Neural cell (in vitro differentiated cells): Measurements from ENCODE around the gene CHD8. TPM values are rescaled to one million over a fixed set of nuclear protein-coding genes. Genes with fewer than 3 reads are reported as not detected.

ENCODE experiments used
- H2AFZ ChIP-seq: fragments of 200-600, 300-800 bp; sonication (generic), shearing (Covaris generic); 2 replicates; pipeline ENCODE4 v1.6.0; 2014; ENCODE audit warnings: low read depth, mild to moderate bottlenecking, antibody characterized with exemption, low read length, moderate library complexity
- H3F3A ChIP-seq: fragments of 200-600 bp; shearing (Covaris generic); 2 replicates; pipeline ENCODE4 v1.6.1; 2016; ENCODE audit warnings: mild to moderate bottlenecking, moderate library complexity, mixed read lengths, antibody characterized with exemption, low read length; ENCODE audit not compliant: insufficient read depth, poor library complexity, severe bottlenecking
- H3K27ac ChIP-seq: fragments of 200-600, 300-800 bp; sonication (generic), shearing (Covaris generic); 2 replicates; pipeline ENCODE4 v1.5.1; 2014; ENCODE audit warnings: mild to moderate bottlenecking, low read length, moderate library complexity
- H3K27me3 ChIP-seq: fragments of 300-800, 200-600 bp; sonication (generic), shearing (Covaris generic); 2 replicates; pipeline ENCODE4 v1.6.0; 2014; ENCODE audit warnings: mild to moderate bottlenecking, low read depth, low read length, moderate library complexity; ENCODE audit not compliant: insufficient read depth
- H3K36me3 ChIP-seq: fragments of 300-800, 200-600 bp; sonication (generic), shearing (Covaris generic); 2 replicates; pipeline ENCODE4 v1.5.1; 2014; ENCODE audit warnings: mild to moderate bottlenecking, antibody characterized with exemption, low read length, moderate library complexity; ENCODE audit not compliant: insufficient read depth
- H3K4me2 ChIP-seq: fragments of 300-800, 200-600 bp; sonication (generic), shearing (Covaris generic); 2 replicates; pipeline ENCODE4 v1.6.0; 2014; ENCODE audit warnings: mild to moderate bottlenecking, low read length
- H3K4me3 ChIP-seq: fragments of 300-800, 200-600 bp; sonication (generic), shearing (Covaris generic); 2 replicates; pipeline ENCODE4 v1.5.1; 2014; ENCODE audit warnings: mild to moderate bottlenecking, low read length, moderate library complexity
- H3K79me2 ChIP-seq: fragments of 200-600 bp; shearing (Covaris generic); replicated peaks from 2 replicates; pipeline ENCODE4 v1.6.0; 2014; ENCODE audit warnings: mild to moderate bottlenecking, low read length, moderate library complexity; ENCODE audit not compliant: insufficient read depth
- H3K9ac ChIP-seq: fragments of 300-800, 200-600 bp; sonication (generic), shearing (Covaris generic); 2 replicates; pipeline ENCODE4 v1.6.1; 2016; ENCODE audit warnings: mild to moderate bottlenecking, low read length, mixed read lengths
- H3K9me2 ChIP-seq: fragments of 200-600 bp; shearing (Covaris generic); 2 replicates; pipeline ENCODE4 v1.6.1; 2016; ENCODE audit warnings: mild to moderate bottlenecking, low read length, mixed read lengths; ENCODE audit not compliant: insufficient read depth
- H3K9me3 ChIP-seq: fragments of 200-600, 300-800 bp; sonication (generic), shearing (Covaris generic); 2 replicates; pipeline ENCODE4 v1.6.1; 2016; ENCODE audit warnings: mild to moderate bottlenecking, mixed run types, low read length, moderate library complexity, mixed read lengths
- H4K20me1 ChIP-seq: fragments of 200-600 bp; shearing (Covaris generic); 2 replicates; pipeline ENCODE4 v1.6.1; 2016; ENCODE audit warnings: mild to moderate bottlenecking, mixed run types; ENCODE audit not compliant: insufficient read depth
- EP300 ChIP-seq: fragments of 450-650 bp; conservative IDR thresholded peaks from 2 replicates; pipeline ENCODE4 v1.6.1; 2014; ENCODE audit warnings: antibody characterized with exemption, mild to moderate bottlenecking, moderate library complexity; ENCODE audit not compliant: poor library complexity, severe bottlenecking
- EZH2 ChIP-seq: fragments of 200-600, 300-800 bp; shearing (Covaris generic), sonication (generic); IDR thresholded peaks from 2 replicates; pipeline ENCODE4 v1.6.1; 2014; ENCODE audit warnings: antibody characterized with exemption, low read length, borderline replicate concordance, mild to moderate bottlenecking; ENCODE audit not compliant: insufficient read depth, poor library complexity, severe bottlenecking
- MXI1 ChIP-seq: fragments of 450-650 bp; conservative IDR thresholded peaks from 2 replicates; pipeline ENCODE4 v1.6.1; 2014; ENCODE audit warnings: antibody characterized with exemption, mild to moderate bottlenecking; ENCODE audit not compliant: poor library complexity, severe bottlenecking
- POLR2AphosphoS5 ChIP-seq: IDR thresholded peaks from 2 replicates; pipeline ENCODE4 v1.6.1; 2012
- RAD21 ChIP-seq: fragments of 450-650 bp; conservative IDR thresholded peaks from 2 replicates; pipeline ENCODE4 v1.6.1; 2014; ENCODE audit warnings: antibody characterized with exemption, mild to moderate bottlenecking, moderate library complexity
- SMC3 ChIP-seq: fragments of 450-650 bp; conservative IDR thresholded peaks from 2 replicates; pipeline ENCODE4 v1.6.1; 2014; ENCODE audit warnings: antibody characterized with exemption, mild to moderate bottlenecking, moderate library complexity; ENCODE audit not compliant: poor library complexity
- TAF1 ChIP-seq: IDR thresholded peaks from 2 replicates; pipeline ENCODE4 v1.6.1; 2012; ENCODE audit warnings: low read depth
- polyA plus RNA-seq: library from polyadenylated mRNA; depleted of rRNA; stranded (reverse); fragments of >200 nt; gene quantifications from 2 replicates; pipeline ENCODE4 v1.2.3, GENCODE V29; 2014
- TF ChIP-seq, protein P1 (sequence below): fragments of 450-650 bp; IDR thresholded peaks from 2 replicates; pipeline ENCODE4 v1.5.1; 2014; ENCODE audit warnings: antibody characterized with exemption, mild to moderate bottlenecking, moderate library complexity; ENCODE audit not compliant: poor library complexity, severe bottlenecking
- TF ChIP-seq, protein P2 (sequence below): IDR thresholded peaks from 2 replicates; pipeline ENCODE4 v1.6.1; 2012; ENCODE audit warnings: borderline replicate concordance

Gene CHD8
- polyA plus RNA-seq, 1 donor from 2014 or later = 44.1 TPM

DNA sequence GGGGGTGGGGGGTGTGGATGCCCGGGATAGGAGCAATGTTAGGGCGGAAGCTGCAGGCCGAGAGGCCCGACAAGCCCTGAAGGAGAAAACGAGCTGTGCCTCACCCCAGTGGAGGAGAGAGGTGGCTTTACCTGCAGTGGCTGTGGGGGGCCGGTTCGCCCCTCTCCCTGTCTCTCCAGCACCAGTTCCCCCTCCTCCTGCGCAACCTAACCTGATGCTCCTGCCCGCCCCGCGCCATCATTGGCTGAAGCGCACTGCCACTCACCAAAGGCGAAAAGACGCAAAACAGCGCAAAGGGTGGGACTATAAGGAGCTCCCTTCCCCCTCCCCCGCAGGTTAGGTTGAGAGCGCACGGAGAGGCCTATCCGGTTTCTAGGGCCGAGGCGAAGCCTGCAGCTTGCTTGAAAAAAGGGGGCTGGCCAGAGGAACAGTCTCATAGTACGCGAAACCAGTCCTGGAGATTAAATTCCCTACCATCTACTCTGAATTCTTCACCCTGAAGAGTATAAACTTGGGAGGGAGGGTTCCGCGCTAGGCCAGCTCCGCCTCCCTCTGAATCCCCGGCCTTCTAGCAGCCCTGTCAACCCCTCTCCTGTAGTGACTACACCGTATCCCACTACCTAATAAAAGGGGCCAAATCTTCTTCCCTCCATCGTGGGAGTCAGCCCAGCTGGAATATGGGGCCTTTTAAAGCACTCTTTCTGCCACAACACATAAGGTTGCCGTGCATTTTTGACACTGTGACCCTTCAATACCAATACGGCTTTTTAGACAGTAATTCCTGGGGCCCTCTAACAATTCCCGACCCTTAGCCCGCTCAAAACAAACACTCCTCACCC is 18.6 kb downstream of the CHD8 start:
- Histone ChIP-seq H3K27me3 (no peaks in the 10 kb centered on the region), H3K79me2 (peaks cover 74% of the 10 kb centered on the region), H3K4me3 (peak overlapping the region; percentile 74), H3F3A (no peaks in the 10 kb centered on the region), H3K9ac (peak overlapping the region; percentile 85), H4K20me1 (no peaks in the 10 kb centered on the region), H3K9me3 (no peaks in the 10 kb centered on the region), H3K36me3 (peaks cover 5% of the 10 kb centered on the region), H2AFZ (peak overlapping the region; percentile 96), H3K9me2 (no peaks in the 10 kb centered on the region), H3K4me2 (peak overlapping the region; percentile 56), H3K27ac (peak overlapping the region; percentile 91)
- TF ChIP-seq RAD21 (no peak), TAF1 (peak; percentile 40), SMC3 (peak; percentile 40), EZH2 (no peak), EP300 (peak; percentile 62), POLR2AphosphoS5 (peak; percentile 85), MXI1 (peak; percentile 49)
- TF ChIP-seq, protein P1, sequence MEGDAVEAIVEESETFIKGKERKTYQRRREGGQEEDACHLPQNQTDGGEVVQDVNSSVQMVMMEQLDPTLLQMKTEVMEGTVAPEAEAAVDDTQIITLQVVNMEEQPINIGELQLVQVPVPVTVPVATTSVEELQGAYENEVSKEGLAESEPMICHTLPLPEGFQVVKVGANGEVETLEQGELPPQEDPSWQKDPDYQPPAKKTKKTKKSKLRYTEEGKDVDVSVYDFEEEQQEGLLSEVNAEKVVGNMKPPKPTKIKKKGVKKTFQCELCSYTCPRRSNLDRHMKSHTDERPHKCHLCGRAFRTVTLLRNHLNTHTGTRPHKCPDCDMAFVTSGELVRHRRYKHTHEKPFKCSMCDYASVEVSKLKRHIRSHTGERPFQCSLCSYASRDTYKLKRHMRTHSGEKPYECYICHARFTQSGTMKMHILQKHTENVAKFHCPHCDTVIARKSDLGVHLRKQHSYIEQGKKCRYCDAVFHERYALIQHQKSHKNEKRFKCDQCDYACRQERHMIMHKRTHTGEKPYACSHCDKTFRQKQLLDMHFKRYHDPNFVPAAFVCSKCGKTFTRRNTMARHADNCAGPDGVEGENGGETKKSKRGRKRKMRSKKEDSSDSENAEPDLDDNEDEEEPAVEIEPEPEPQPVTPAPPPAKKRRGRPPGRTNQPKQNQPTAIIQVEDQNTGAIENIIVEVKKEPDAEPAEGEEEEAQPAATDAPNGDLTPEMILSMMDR = peak; percentile 28
- TF ChIP-seq, protein P2, sequence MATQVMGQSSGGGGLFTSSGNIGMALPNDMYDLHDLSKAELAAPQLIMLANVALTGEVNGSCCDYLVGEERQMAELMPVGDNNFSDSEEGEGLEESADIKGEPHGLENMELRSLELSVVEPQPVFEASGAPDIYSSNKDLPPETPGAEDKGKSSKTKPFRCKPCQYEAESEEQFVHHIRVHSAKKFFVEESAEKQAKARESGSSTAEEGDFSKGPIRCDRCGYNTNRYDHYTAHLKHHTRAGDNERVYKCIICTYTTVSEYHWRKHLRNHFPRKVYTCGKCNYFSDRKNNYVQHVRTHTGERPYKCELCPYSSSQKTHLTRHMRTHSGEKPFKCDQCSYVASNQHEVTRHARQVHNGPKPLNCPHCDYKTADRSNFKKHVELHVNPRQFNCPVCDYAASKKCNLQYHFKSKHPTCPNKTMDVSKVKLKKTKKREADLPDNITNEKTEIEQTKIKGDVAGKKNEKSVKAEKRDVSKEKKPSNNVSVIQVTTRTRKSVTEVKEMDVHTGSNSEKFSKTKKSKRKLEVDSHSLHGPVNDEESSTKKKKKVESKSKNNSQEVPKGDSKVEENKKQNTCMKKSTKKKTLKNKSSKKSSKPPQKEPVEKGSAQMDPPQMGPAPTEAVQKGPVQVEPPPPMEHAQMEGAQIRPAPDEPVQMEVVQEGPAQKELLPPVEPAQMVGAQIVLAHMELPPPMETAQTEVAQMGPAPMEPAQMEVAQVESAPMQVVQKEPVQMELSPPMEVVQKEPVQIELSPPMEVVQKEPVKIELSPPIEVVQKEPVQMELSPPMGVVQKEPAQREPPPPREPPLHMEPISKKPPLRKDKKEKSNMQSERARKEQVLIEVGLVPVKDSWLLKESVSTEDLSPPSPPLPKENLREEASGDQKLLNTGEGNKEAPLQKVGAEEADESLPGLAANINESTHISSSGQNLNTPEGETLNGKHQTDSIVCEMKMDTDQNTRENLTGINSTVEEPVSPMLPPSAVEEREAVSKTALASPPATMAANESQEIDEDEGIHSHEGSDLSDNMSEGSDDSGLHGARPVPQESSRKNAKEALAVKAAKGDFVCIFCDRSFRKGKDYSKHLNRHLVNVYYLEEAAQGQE = no peak

DNA sequence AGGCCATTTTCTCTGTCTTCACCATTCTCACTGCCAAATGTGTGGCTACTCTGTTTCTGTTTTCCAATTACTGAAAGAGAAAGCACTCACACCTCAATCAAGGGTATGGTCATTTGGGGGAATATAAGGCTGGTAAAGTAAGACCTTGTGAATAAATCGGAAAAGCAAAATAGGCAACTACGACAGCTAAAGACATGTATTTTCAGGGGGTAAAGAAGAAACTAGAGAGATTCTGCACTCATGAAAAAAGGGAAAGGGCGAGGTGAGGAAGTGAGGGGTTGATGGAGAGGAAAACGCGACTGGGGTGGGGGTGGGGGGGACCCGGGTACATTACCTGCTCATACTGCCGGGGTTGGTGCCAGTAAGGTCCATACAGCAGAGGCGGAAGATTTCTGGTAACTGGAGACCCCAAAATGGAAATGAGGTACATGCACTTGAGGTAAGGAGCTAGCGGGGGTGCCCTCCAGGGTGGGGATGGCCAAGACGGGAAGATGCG is 19.3 kb downstream of the CHD8 start:
- Histone ChIP-seq H4K20me1 (no peaks in the 10 kb centered on the region), H3K4me2 (peak overlapping the region; percentile 72), H3K79me2 (peaks cover 74% of the 10 kb centered on the region), H3K9ac (peak overlapping the region; percentile 85), H3K27ac (peak overlapping the region; percentile 91), H2AFZ (peak overlapping the region; percentile 57), H3K9me3 (no peaks in the 10 kb centered on the region), H3K4me3 (peak overlapping the region; percentile 74), H3K27me3 (no peaks in the 10 kb centered on the region), H3F3A (no peaks in the 10 kb centered on the region), H3K36me3 (peaks cover 5% of the 10 kb centered on the region), H3K9me2 (no peaks in the 10 kb centered on the region)
- no peak for TF ChIP-seq SMC3
- TF ChIP-seq EP300 = no peak
- TF ChIP-seq, protein P2 = peak; percentile 11
- TF ChIP-seq RAD21 = no peak
